KBM-7 (cell line): ENCODE results near the gene NBDY.
A peak's percentile ranks its signal among the peaks of the same experiment; 100 is the strongest.
"Not testable (repeated sequence)": the region's sequence is repeated elsewhere in the genome, so short reads cannot be mapped to it uniquely, and the experiment has no call there.

Experiments used
- DNase-seq: peaks from one replicate; pipeline ENCODE4 v3.0.0-alpha.2; 2015
- in situ Hi-C: fragments of 300-500 bp; cut with MboI; formaldehyde crosslinking; loops from 2 replicates; pipeline ENCODE4 v1.14.3; 2020; ENCODE audit warnings: low sequenced_read_pairs, low pct_unique_long_range_greater_than_20kb, mixed read lengths

The NBDY gene

GRCh38 chrX:56729152-56729850 is at the start of gene NBDY:
NBDY (plus strand) TSS chrX:56729243; CDS start chrX:56729354, 111 bp downstream.
- peak; percentile 76 for DNase-seq
- in situ Hi-C loops: loop anchor here (25.0 kb wide), 1 partner anchor 442 kb away; no protein-coding TSS in a partner anchor

GRCh38 chrX:56704530-56704929 is 24.5 kb upstream of the NBDY start:
- in situ Hi-C loops, DNase-seq: not testable (repeated sequence)

- peak; percentile 80 for DNase-seq
- in situ Hi-C loops: loop anchor here (25.0 kb wide), 1 partner anchor 439 kb away; no protein-coding TSS in a partner anchor
Observed at GRCh38 chrX:56726605-56727004, 2.4 kb upstream of the NBDY start.

GRCh38 chrX:56727531-56727930 is 1.5 kb upstream of the NBDY start:
- DNase-seq: no peak
- in situ Hi-C loops: loop anchor here (25.0 kb wide), 1 partner anchor 440 kb away; no protein-coding TSS in a partner anchor

GRCh38 chrX:56728321-56728720 is 722 bp upstream of the NBDY start:
- peak; percentile 47 for DNase-seq
- in situ Hi-C loops: loop anchor here (25.0 kb wide), 1 partner anchor 441 kb away; no protein-coding TSS in a partner anchor

- in situ Hi-C loops: loop anchor here (25.0 kb wide), 1 partner anchor 441 kb away; no protein-coding TSS in a partner anchor
- no peak for DNase-seq
Observed at GRCh38 chrX:56728752-56729151, 291 bp upstream of the NBDY start.

GRCh38 chrX:56733459-56734046 is 4.5 kb downstream of the NBDY start:
- in situ Hi-C loops: loop anchor here (25.0 kb wide), 1 partner anchor 446 kb away; no protein-coding TSS in a partner anchor
- DNase-seq: peak; percentile 68

- no peak for DNase-seq
- in situ Hi-C loops: loop anchor here (25.0 kb wide), 1 partner anchor 449 kb away; no protein-coding TSS in a partner anchor
Observed at GRCh38 chrX:56736219-56736618, 7.2 kb downstream of the NBDY start.

- no peak for DNase-seq
- in situ Hi-C loops: loop anchor here (25.0 kb wide), 1 partner anchor 451 kb away; no protein-coding TSS in a partner anchor
Observed at GRCh38 chrX:56738670-56739069, 9.6 kb downstream of the NBDY start.

GRCh38 chrX:56744996-56745395 is 16.0 kb downstream of the NBDY start:
- no peak for DNase-seq
- in situ Hi-C loops: loop anchor here (25.0 kb wide), 1 partner anchor 458 kb away; no protein-coding TSS in a partner anchor

- DNase-seq: no peak
- in situ Hi-C loops: loop anchor here (25.0 kb wide), 1 partner anchor 460 kb away; no protein-coding TSS in a partner anchor
Observed at GRCh38 chrX:56746996-56747395, 18.0 kb downstream of the NBDY start.

GRCh38 chrX:56751071-56751470 is 22.0 kb downstream of the NBDY start:
- in situ Hi-C loops: no loop called here
- no peak for DNase-seq

- in situ Hi-C loops: no loop called here
Observed at GRCh38 chrX:56757327-56757726, 28.3 kb downstream of the NBDY start.

GRCh38 chrX:56758456-56758855 is 29.4 kb downstream of the NBDY start:
- in situ Hi-C loops: no loop called here
- no peak for DNase-seq

More at GRCh38 chrX:56757327-56757726, 28.3 kb downstream of the NBDY start:
- peak; percentile 26 for DNase-seq

- no peak for DNase-seq
- in situ Hi-C loops: no loop called here
Observed at GRCh38 chrX:56759736-56760409, 30.8 kb downstream of the NBDY start.

GRCh38 chrX:56760410-56761124 is 31.5 kb downstream of the NBDY start:
- DNase-seq, in situ Hi-C loops: not testable (repeated sequence)

GRCh38 chrX:56761167-56761566 is 32.1 kb downstream of the NBDY start:
- no peak for DNase-seq
- in situ Hi-C loops: no loop called here

GRCh38 chrX:56762220-56762619 is 33.2 kb downstream of the NBDY start:
- in situ Hi-C loops: no loop called here
- DNase-seq: no peak
